Activated naive CD4-positive, alpha-beta T cell treated with anti-CD3 and anti-CD28 coated beads for 36 hours (primary cell): ENCODE measurements around the gene DDX1. TPM values are rescaled to one million over a fixed set of nuclear protein-coding genes. Genes with fewer than 3 reads are reported as not detected.
"Not testable (repeated sequence)": the region's sequence is repeated elsewhere in the genome, so short reads cannot be mapped to it uniquely, and the experiment has no call there.

Source experiments
- CTCF ChIA-PET: fragments of 350-600 bp; sonication (Branson Sonifier 250); formaldehyde crosslinking; loops from one replicate; lab custom pipeline; 2021; ENCODE audit warnings: antibody characterized with exemption; lab: Charles Lee
- DNase-seq: peaks from one replicate; pipeline ENCODE4 v3.0.0-alpha.2; 2020
- H3K27ac Mint-ChIP-seq: one replicate; pipeline ENCODE4 v1.8.0; 2021; ENCODE audit warnings: mild to moderate bottlenecking, mixed read lengths
- H3K27me3 Mint-ChIP-seq: one replicate; pipeline ENCODE4 v1.8.0; 2021; ENCODE audit warnings: low read depth, mixed read lengths
- H3K36me3 Mint-ChIP-seq: one replicate; pipeline ENCODE4 v1.8.0; 2021; ENCODE audit warnings: low read depth, mixed read lengths
- H3K4me1 Mint-ChIP-seq: one replicate; pipeline ENCODE4 v1.8.0; 2021; ENCODE audit warnings: low read depth, mixed read lengths
- H3K4me3 Mint-ChIP-seq: one replicate; pipeline ENCODE4 v1.8.0; 2021; ENCODE audit warnings: mild to moderate bottlenecking, moderate library complexity, mixed read lengths
- H3K9me3 Mint-ChIP-seq: one replicate; pipeline ENCODE4 v1.8.0; 2021; ENCODE audit warnings: mixed read lengths
- intact Hi-C: fragments of 100-400 bp; cut with micrococcal nuclease; formaldehyde crosslinking; loops from one replicate; pipeline ENCODE4 v1.15.1; 2023
- total RNA-seq, 2 experiments: library from RNA; stranded (reverse); gene quantifications; one replicate each; pipeline ENCODE4 v1.2.3, GENCODE V29; 2021

Gene DDX1
- total RNA-seq, 2 experiments from 2014 or later, result 61.7 to 64.1 TPM

DNA sequence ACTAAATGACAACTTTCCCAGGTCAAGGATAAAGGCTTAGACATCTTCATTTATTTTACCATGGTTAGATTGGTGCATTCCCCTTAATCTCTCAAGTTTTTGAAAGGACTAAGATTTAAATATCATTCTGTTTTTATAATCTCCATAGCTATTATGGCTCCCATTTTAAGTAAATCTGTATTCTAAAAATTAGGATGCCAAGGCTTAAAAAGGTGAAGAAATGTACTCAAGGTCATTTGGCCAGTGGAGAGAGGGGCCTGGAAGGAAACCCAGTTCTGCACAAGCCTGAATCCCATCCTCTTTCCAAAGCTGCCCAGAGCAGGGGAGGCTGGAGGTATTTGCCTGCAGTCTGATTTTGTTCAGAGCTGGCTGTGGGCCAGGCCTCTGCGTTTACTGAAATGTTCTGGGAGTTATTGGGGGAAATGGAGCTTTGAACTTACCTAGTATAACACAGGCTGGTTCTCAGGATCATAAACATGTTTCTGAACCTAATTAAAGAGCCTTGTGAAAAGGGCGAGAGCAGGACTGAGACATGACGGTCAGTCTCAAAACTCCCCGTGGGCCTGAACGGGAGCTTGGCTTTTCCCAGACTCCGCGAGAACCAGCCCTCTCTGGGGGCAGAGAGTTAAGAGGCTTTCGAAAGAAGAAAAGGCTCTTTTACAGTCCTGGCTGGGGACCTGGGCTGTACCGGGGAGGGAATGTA is 85.6 kb downstream of the DDX1 start:
- DNase-seq, result no peak
- CTCF ChIA-PET, result no interaction called here

DNA sequence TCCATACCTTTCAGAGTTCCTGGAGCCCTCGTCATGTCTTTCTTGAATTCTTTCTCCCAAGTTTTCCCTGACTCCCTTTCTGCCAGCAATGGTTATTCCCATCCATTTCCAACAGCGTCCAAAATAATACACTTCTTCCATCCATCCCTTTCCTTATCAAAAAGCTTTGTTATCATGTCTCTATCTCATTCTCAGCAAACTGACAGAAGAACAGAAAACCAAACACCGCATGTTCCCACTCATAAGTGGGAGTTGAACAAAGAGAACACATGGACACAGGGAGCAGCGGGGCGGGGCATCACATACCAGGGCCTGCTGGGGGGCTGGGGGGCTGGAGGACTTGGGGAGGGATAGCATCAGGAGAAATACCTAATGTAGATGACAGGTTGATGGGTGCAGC is 86.7 kb downstream of the DDX1 start:
- no peak overlapping the region for H3K4me3 Mint-ChIP-seq
- CTCF ChIA-PET, result no interaction called here
- H3K9me3 Mint-ChIP-seq, result peaks cover 3% of the 10 kb centered on the region
- H3K27ac Mint-ChIP-seq, result no peak overlapping the region
- intact Hi-C loops, result no loop called here
- peaks cover 8% of the 10 kb centered on the region for H3K27me3 Mint-ChIP-seq
- no peak for DNase-seq
- no peaks in the 10 kb centered on the region for H3K4me1 Mint-ChIP-seq
- no peaks in the 10 kb centered on the region for H3K36me3 Mint-ChIP-seq

More for the DNA sequence above, 85.6 kb downstream of the DDX1 start:
- Mint-ChIP-seq H3K4me3 (no peak overlapping the region), H3K4me1 (no peaks in the 10 kb centered on the region), H3K27me3 (peaks cover 8% of the 10 kb centered on the region), H3K9me3 (peaks cover 3% of the 10 kb centered on the region), H3K27ac (no peak overlapping the region), H3K36me3 (no peaks in the 10 kb centered on the region)
- intact Hi-C loops, result no loop called here

DNA sequence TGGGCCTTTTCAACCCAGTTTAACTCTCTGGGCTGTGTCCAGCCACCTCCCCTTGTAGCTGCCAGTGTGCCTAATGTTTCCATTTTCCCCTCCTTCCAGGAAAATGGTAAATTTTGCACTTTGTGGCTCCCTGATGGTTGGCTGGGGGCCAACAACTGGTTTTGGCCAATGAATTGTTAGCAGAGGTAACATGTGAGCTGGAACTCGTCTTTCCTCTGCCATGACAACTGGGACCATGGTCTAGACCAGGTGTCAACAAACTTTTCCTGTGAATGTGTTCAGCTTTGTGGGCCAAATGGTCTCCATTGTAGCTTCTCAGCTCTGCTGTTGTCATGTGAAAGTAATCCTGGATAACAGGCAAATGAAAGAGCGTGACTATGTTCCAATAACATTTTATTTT is 87.2 kb downstream of the DDX1 start:
- CTCF ChIA-PET, result interaction anchor here (0.7 kb wide), 1 partner anchor 237 kb away, joined by 3 read pairs; no protein-coding TSS in a partner anchor
- intact Hi-C loops, result no loop called here

DNA sequence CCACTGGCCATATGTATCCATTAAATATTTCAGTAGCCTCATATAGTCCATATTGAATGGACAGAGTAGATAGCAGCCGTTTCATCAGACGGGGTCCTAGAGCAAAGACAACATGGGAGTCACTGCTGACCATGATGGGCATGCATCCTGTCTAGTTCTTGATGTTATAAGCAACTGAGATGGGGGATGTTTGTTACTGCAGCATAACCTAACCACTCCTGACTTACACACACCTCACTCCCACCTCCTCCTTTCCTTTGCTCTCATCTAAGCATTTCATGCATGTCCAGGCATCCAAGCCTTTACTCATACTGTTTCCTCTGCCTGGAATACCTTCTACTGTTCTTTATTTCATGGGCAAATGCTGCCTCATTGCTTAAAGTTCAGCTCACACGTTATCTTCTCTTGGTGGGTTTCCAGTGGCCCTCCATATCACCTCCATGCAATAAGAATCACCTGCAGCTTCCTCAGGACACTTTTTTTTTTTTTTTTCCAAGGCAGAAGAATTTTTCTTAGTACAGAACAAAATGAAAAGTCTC is 87.8 kb downstream of the DDX1 start:
- Mint-ChIP-seq H3K4me3 (no peak overlapping the region), H3K27ac (no peak overlapping the region), H3K9me3 (peaks cover 3% of the 10 kb centered on the region), H3K4me1 (no peaks in the 10 kb centered on the region), H3K27me3 (peaks cover 3% of the 10 kb centered on the region), H3K36me3 (no peaks in the 10 kb centered on the region)
- no peak for DNase-seq
- intact Hi-C loops, result no loop called here
- CTCF ChIA-PET, result interaction anchor here (0.7 kb wide), 1 partner anchor 237 kb away, joined by 3 read pairs; no protein-coding TSS in a partner anchor

More for the DNA sequence above, 87.2 kb downstream of the DDX1 start:
- Mint-ChIP-seq H3K9me3 (peaks cover 3% of the 10 kb centered on the region), H3K4me3 (no peak overlapping the region), H3K36me3 (no peaks in the 10 kb centered on the region), H3K27ac (no peak overlapping the region), H3K4me1 (no peaks in the 10 kb centered on the region), H3K27me3 (peaks cover 4% of the 10 kb centered on the region)
- DNase-seq, result no peak

DNA sequence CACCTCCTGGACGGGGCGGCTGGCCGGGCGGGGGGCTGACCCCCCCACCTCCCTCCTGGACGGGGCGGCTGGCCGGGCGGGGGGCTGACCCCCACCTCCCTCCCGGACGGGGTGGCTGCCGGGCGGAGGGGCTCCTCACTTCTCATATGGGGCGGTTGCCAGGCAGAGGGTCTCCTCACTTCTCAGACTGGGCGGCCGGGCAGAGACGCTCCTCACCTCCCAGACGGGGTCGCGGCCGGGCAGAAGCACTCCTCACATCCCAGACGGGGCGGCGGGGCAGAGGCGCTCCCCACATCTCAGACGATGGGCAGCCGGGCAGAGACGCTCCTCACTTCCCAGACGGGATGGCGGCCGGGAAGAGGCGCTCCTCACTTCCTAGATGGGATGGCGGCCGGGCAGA is 88.5 kb downstream of the DDX1 start:
- H3K36me3 Mint-ChIP-seq, H3K27ac Mint-ChIP-seq, H3K9me3 Mint-ChIP-seq, H3K4me3 Mint-ChIP-seq, H3K4me1 Mint-ChIP-seq, intact Hi-C loops, DNase-seq, CTCF ChIA-PET, H3K27me3 Mint-ChIP-seq: not testable (repeated sequence)

Other genes starting within 250 kb of the DDX1 start
- gene NBAS, start 30.5 kb upstream of the DDX1 start, total RNA-seq, result 10 to 100 TPM; 45.5 to 46.4 TPM